Measurements from ENCODE around the gene CDIPT.

DNA sequence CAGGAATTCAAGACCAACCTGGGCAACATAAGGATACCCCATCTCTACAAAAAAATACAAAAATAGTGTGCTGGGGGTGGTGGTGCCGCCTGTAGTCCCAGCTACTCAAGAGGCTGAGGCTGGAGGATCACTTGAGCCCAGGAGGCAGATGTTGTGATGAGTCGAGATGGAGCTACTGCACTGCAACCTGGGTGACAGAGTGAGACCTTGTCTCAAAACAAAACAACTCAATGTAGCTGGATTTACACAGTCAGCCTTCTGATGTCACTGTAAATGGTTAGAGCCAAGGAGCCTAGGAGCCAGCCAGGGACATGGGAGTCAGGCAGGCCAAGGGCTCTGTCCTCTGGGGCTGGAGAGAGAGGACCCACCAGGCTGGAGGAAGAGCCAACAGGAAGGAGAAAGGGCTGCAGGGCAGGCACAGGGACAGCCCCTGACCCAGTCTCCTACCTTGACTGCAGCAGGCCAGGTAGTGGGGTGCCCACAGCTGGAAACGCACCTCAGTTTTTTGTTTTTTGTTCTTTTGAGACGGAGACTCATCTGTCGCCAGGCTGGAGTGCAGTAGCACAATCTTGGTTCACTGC, 8.4 kb downstream of the CDIPT start:
- TF ChIP-seq EZH2 (IDR thresholded peaks at IDR 0.05) (no peak), POLR2AphosphoS5 (IDR thresholded peaks at IDR 0.05; ENCODE audit: borderline replicate concordance, low read depth, low read length) (no peak), FOXP2 (optimal IDR thresholded peaks at IDR 0.05; ENCODE audit: control extremely low read depth, extremely low read length, insufficient read depth) (no peak)

Data from SK-N-MC (cell line).